Epithelial cell of proximal tubule (primary cell): ENCODE measurements around the gene METRNL. TPM values are rescaled to one million over a fixed set of nuclear protein-coding genes. Genes with fewer than 3 reads are reported as not detected.
"Not testable (repeated sequence)": the region's sequence is repeated elsewhere in the genome, so short reads cannot be mapped to it uniquely, and the experiment has no call there.

Source experiments
- DNase-seq: peaks from one replicate; pipeline ENCODE4 v3.0.0-alpha.2; 2011; ENCODE audit warnings: low read depth
- H3K4me3 ChIP-seq: 2 replicates; pipeline ENCODE4 v1.5.1; 2011; ENCODE audit warnings: low read depth, mild to moderate bottlenecking, low read length
- total RNA-seq: library from RNA; depleted of rRNA; stranded (reverse); fragments of >200 nt; gene quantifications from 2 replicates; pipeline ENCODE4 v1.2.3, GENCODE V29; 2015
- TF ChIP-seq, protein P1 (sequence below): conservative IDR thresholded peaks from 2 replicates; pipeline ENCODE4 v1.5.1; 2012; ENCODE audit warnings: low read depth, mild to moderate bottlenecking, low read length

Gene METRNL
- total RNA-seq, 1 donor from 2014 or later: 11.9 TPM

DNA sequence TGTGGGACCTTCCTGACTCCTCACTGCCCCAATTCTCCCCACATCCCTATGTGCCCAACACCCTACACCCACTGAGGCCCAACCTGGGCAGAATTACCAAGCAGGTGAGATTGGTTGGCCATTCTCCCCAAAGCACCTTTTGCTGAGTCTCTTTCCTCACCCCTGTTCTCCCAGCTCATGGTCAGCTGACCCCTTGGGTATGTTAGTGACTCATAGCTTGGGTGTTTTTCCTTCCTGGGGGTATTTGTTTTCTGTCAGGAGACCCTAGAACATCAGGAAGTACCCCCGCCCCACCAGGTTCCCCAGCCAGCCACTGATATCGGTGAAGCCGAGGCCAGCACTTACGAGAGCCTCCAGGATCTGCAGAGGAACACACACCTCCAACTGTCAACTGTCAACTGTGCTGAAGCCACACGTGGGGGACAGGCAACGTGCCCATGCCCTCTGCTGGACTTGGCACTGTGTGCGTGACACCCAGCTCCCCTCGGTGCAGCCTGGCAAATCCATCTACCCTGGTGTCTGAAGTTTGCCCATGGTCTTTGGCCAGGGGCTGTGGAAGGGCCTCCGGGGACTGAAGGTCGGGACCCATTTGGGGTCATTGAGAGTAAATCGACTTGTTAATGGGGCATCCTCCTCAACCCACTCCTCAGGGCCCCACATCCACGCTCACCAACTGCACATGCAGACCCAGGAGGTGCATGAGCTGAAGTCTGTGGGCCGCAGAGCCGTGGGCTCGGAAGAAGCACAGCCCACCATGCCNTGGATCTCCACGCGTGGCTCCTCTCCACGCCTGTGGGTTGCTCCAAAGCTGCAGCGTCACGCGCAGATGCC is 53.1 kb downstream of the METRNL start:
- H3K4me3 ChIP-seq: no peak overlapping the region
- TF ChIP-seq, protein P1, sequence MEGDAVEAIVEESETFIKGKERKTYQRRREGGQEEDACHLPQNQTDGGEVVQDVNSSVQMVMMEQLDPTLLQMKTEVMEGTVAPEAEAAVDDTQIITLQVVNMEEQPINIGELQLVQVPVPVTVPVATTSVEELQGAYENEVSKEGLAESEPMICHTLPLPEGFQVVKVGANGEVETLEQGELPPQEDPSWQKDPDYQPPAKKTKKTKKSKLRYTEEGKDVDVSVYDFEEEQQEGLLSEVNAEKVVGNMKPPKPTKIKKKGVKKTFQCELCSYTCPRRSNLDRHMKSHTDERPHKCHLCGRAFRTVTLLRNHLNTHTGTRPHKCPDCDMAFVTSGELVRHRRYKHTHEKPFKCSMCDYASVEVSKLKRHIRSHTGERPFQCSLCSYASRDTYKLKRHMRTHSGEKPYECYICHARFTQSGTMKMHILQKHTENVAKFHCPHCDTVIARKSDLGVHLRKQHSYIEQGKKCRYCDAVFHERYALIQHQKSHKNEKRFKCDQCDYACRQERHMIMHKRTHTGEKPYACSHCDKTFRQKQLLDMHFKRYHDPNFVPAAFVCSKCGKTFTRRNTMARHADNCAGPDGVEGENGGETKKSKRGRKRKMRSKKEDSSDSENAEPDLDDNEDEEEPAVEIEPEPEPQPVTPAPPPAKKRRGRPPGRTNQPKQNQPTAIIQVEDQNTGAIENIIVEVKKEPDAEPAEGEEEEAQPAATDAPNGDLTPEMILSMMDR: no peak
- DNase-seq: no peak

DNA sequence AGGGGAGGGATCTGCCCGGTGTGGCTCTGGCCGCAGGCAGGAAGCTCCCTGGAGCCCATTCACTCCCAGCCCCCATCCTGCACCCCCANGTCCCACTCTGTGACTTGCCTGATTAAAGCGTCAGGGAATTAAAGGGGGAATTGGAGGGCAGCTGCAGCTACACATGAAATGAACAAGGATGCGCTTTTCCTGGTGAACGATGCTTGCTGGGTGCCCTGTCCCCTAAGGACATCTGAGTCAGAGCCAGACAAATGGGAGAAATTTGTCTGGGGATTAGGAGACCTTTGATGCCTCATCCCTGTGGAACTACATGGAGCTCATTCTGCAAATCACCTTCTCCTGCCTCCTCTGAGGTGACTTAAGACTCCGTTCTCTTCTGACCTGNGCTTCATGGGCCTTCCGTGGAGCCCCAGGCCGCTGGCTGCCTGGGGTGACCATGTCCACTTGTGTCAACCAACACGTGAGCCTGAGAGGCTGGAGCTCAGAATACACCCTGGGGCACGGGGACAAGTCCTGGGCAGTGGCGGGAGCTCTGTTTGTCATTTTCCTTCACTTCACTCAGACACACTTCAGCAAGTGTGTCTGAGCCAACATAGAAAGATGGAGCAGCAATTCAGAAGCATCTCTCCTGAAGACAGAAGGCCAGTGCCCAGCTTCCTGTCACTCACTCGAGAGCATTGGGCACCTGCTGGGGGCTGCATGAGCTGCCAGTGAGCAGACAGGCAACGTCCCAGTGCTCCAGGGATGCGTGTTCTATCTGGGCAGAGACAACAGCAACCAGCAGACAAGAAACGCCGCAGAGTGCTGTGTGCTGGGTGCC is 54.1 kb downstream of the METRNL start:
- DNase-seq: no peak
- TF ChIP-seq, protein P1: no peak
- H3K4me3 ChIP-seq: no peak overlapping the region

DNA sequence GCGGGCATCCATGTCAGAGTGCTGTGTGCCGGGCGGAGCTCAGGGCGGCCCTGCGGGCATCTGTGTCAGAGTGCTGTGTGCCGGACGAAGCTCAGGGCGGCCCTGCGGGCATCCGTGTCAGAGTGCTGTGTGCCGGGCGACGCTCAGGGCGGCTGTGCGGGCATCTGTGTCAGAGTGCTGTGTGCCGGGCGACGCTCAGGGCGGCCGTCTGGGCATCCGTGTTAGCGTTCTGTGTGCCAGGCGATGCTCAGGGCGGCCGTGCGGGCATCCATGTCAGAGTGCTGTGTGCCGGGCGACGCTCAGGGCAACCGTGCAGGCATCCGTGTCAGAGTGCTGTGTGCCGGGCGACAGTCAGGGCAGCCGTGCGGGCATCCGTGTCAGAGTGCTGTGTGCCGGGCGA is 55.0 kb downstream of the METRNL start:
- H3K4me3 ChIP-seq, DNase-seq: not testable (repeated sequence)

DNA sequence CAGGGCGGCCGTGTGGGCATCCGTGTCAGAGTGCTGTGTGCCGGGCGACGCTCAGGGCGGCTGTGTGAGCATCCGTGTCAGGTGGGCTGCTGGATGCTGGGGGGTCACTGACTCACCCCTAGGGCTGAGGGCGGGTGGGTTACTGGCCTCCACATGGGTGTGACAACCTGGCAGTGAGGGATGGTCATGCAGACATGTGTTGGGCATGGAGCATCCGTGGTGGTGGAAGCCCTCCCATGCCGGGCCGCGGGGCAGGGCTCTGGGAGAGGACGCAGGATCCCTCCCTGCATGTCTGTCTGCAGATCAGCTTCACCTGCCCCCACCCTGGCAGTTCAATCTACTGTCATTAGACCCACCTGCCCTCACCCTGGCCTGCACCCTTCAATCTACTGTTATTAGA is 56.3 kb downstream of the METRNL start:
- no peak overlapping the region for H3K4me3 ChIP-seq
- no peak for DNase-seq
- TF ChIP-seq, protein P1: no peak

DNA sequence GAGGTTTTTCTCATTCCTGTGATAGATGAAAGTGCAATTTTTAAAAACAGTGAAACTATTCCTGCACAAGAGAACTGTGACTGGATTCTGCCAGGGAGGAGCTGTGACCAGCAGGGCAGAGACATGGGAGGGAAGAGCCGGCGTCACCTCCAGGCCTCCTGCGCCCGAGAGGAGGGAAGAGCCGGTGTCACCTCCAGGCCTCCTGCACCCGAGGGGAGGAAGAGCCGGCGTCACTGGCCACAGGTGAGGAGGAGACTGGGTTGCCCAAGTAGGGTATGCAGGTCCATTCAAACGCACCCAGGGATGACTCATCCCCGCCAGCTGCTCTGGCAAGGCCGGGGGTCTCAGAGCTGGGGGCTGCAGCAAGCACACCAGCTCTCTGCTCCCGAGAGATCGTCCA is 56.7 kb downstream of the METRNL start:
- no peak for DNase-seq
- H3K4me3 ChIP-seq: no peak overlapping the region
- TF ChIP-seq, protein P1: no peak

DNA sequence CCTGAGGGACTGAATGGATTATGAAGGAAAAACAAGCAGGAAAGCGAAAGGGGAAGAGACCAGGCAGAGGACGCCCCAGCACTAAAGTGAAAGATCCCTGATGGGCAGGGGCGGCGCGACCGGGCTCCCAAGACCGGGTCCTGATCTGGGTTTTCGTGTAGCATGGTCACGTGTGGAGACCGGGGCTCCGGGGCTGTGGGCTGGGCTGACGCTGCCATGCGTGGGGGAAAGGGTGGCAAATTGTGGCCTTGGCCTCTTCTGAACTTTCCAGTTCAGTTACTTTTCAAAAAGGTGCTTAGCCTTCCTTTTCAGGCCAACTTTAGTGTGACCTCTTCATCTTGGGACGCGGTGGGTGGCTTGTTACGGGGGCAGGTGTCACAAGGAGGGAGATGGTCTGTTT is 57.5 kb downstream of the METRNL start:
- H3K4me3 ChIP-seq: no peak overlapping the region
- TF ChIP-seq, protein P1: no peak
- DNase-seq: no peak

DNA sequence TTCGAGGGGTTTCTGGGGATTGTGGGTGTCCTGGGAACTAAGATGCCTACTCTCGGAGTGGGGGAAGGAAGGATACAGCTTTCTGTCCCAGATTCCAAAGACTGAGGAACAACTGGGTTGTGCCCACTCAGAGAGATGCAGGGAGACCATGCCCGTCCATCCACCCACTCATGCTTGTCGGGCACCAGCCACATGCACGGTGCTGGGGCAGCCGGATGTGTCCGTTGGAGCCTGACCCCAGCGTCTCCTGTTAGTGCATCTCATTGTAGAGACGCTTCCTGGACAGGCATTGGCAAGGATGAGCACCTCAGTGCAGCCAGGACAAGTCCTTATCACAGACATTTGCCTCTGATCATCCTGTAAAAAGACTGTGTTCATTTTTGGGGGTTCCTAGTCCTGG is 58.1 kb downstream of the METRNL start:
- no peak overlapping the region for H3K4me3 ChIP-seq
- TF ChIP-seq, protein P1: no peak
- no peak for DNase-seq
